HL-60 (cell line): ENCODE results near the gene CCR5.

Source experiments
- DNase-seq, 2 experiments: peaks; one replicate each; pipeline ENCODE4 v3.0.0-alpha.2; 2010 to 2020; ENCODE audit warnings: low read depth in 1 of 2, low spot score in 1 of 2
- H3K27ac ChIP-seq: fragments of 250-450 bp; sonication (Bioruptor Pico); replicated peaks from 2 replicates; pipeline ENCODE4 v1.5.1; 2020; ENCODE audit warnings: mild to moderate bottlenecking, moderate library complexity
- H3K27me3 ChIP-seq: fragments of 250-450 bp; sonication (Bioruptor Pico); 2 replicates; pipeline ENCODE4 v1.5.1; 2021; ENCODE audit warnings: mild to moderate bottlenecking, moderate library complexity; ENCODE audit not compliant: insufficient read depth, poor library complexity, severe bottlenecking
- H3K4me3 ChIP-seq: replicated peaks from 2 replicates; pipeline ENCODE4 v1.5.1; 2011; ENCODE audit warnings: mild to moderate bottlenecking, control low read depth, low read length; ENCODE audit not compliant: insufficient read depth
- GABPA ChIP-seq: IDR thresholded peaks from 2 replicates; pipeline ENCODE4 v1.6.1; 2012; ENCODE audit warnings: low read depth
- POLR2AphosphoS5 ChIP-seq: IDR thresholded peaks from 2 replicates; pipeline ENCODE4 v1.6.1; 2012; ENCODE audit warnings: low read depth
- SPI1 ChIP-seq: IDR thresholded peaks from 2 replicates; pipeline ENCODE4 v1.6.1; 2012; ENCODE audit warnings: low read depth, mild to moderate bottlenecking, borderline replicate concordance
- TF ChIP-seq, protein P1 (sequence below): IDR thresholded peaks from one replicate; pipeline ENCODE4 v1.5.1; 2011; ENCODE audit warnings: low read length, control low read depth, inconsistent platforms; ENCODE audit not compliant: insufficient read depth
- TF ChIP-seq, protein P2 (sequence below): IDR thresholded peaks from 2 replicates; pipeline ENCODE4 v1.6.1; 2012; ENCODE audit warnings: low read depth; ENCODE audit not compliant: insufficient replicate concordance

The CCR5 gene

GRCh38 chr3:46408853-46409252 lies 38.1 kb downstream of the CCR5 start:
- DNase-seq = no peak

DNA sequence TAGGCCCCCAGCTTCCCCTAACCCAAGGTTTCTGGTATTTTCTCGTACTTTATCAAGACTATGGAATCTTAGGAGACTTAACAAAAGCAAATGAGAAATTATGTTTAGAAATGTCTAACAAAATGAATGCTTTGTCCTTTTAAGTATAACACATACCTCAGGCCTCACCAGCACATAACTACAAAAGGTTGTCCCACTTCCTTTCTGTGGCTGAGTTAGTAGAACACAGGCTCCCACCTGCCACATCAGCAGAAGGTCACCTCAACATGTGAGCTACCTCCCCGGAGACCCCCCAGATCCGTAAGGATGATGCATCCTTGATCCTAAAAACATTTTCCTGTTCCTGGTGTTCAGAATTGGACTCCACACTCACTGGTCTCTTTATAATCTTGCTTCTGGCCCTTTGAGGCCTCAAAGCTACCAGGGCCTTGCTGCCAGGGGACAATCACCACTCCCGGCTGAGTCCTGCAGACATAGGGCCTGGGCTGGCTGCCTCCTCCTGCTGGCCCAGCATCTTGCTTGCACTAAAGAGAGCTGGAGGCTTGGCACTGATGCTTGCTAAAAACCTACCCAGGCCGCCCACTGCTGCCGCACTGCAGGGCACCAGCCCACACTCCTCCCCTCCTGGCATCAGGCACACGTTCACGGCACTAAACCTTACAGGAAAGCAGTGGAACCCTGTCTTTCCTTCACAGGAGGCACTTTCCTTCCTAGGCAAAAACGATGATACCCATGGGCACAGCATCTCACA lies 39.2 kb downstream of the CCR5 start:
- no peak overlapping the region for H3K27ac ChIP-seq
- H3K27me3 ChIP-seq = no peaks in the 10 kb centered on the region
- TF ChIP-seq, protein P1, sequence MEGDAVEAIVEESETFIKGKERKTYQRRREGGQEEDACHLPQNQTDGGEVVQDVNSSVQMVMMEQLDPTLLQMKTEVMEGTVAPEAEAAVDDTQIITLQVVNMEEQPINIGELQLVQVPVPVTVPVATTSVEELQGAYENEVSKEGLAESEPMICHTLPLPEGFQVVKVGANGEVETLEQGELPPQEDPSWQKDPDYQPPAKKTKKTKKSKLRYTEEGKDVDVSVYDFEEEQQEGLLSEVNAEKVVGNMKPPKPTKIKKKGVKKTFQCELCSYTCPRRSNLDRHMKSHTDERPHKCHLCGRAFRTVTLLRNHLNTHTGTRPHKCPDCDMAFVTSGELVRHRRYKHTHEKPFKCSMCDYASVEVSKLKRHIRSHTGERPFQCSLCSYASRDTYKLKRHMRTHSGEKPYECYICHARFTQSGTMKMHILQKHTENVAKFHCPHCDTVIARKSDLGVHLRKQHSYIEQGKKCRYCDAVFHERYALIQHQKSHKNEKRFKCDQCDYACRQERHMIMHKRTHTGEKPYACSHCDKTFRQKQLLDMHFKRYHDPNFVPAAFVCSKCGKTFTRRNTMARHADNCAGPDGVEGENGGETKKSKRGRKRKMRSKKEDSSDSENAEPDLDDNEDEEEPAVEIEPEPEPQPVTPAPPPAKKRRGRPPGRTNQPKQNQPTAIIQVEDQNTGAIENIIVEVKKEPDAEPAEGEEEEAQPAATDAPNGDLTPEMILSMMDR = no peak
- TF ChIP-seq, protein P2, sequence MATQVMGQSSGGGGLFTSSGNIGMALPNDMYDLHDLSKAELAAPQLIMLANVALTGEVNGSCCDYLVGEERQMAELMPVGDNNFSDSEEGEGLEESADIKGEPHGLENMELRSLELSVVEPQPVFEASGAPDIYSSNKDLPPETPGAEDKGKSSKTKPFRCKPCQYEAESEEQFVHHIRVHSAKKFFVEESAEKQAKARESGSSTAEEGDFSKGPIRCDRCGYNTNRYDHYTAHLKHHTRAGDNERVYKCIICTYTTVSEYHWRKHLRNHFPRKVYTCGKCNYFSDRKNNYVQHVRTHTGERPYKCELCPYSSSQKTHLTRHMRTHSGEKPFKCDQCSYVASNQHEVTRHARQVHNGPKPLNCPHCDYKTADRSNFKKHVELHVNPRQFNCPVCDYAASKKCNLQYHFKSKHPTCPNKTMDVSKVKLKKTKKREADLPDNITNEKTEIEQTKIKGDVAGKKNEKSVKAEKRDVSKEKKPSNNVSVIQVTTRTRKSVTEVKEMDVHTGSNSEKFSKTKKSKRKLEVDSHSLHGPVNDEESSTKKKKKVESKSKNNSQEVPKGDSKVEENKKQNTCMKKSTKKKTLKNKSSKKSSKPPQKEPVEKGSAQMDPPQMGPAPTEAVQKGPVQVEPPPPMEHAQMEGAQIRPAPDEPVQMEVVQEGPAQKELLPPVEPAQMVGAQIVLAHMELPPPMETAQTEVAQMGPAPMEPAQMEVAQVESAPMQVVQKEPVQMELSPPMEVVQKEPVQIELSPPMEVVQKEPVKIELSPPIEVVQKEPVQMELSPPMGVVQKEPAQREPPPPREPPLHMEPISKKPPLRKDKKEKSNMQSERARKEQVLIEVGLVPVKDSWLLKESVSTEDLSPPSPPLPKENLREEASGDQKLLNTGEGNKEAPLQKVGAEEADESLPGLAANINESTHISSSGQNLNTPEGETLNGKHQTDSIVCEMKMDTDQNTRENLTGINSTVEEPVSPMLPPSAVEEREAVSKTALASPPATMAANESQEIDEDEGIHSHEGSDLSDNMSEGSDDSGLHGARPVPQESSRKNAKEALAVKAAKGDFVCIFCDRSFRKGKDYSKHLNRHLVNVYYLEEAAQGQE = no peak
- TF ChIP-seq POLR2AphosphoS5 (no peak), SPI1 (no peak), GABPA (no peak)
- no peak overlapping the region for H3K4me3 ChIP-seq
- no peak for DNase-seq

More at GRCh38 chr3:46408853-46409252, 38.1 kb downstream of the CCR5 start:
- Histone ChIP-seq H3K4me3 (no peak overlapping the region), H3K27ac (no peak overlapping the region), H3K27me3 (no peaks in the 10 kb centered on the region)
- TF ChIP-seq, protein P1 = no peak
- TF ChIP-seq SPI1 = no peak
- TF ChIP-seq, protein P2 = no peak
- TF ChIP-seq GABPA = no peak
- no peak for TF ChIP-seq POLR2AphosphoS5

DNA sequence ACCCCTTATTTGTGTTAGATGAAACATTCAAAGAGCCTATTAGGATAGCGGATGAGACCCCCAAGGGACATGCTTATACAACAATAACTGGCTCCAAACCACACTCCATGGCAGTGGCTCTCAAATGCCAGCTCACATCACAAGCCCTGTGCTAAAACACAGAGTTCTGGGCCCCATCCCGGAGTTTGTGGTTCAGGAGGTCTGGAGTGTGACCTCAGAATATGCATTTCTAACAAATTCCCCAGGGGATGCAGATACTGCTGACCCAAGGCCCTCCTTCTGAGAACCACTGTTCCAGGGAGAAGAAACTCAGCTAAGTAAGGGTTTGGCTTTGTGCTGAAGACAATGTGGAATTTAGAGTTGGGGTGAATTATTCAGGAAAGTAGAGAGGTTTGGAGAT lies 39.9 kb downstream of the CCR5 start:
- no peak for DNase-seq
- Histone ChIP-seq H3K27ac (no peak overlapping the region), H3K4me3 (no peak overlapping the region), H3K27me3 (no peaks in the 10 kb centered on the region)
- TF ChIP-seq SPI1 (no peak), GABPA (no peak), POLR2AphosphoS5 (no peak)
- TF ChIP-seq, protein P1 = no peak
- TF ChIP-seq, protein P2 = no peak
